HG03095 (cell line): ENCODE data around the gene RETREG3.
"Not testable (repeated sequence)": the region's sequence is repeated elsewhere in the genome, so short reads cannot be mapped to it uniquely, and the experiment has no call there.

Experiments used
- ATAC-seq: cut with Tn5 transposase; IDR thresholded peaks from one replicate; pipeline ENCODE4 v1.9.1; 2021; ENCODE audit warnings: moderate library complexity; ENCODE audit not compliant: unreplicated experiment

RETREG3 gene

DNA sequence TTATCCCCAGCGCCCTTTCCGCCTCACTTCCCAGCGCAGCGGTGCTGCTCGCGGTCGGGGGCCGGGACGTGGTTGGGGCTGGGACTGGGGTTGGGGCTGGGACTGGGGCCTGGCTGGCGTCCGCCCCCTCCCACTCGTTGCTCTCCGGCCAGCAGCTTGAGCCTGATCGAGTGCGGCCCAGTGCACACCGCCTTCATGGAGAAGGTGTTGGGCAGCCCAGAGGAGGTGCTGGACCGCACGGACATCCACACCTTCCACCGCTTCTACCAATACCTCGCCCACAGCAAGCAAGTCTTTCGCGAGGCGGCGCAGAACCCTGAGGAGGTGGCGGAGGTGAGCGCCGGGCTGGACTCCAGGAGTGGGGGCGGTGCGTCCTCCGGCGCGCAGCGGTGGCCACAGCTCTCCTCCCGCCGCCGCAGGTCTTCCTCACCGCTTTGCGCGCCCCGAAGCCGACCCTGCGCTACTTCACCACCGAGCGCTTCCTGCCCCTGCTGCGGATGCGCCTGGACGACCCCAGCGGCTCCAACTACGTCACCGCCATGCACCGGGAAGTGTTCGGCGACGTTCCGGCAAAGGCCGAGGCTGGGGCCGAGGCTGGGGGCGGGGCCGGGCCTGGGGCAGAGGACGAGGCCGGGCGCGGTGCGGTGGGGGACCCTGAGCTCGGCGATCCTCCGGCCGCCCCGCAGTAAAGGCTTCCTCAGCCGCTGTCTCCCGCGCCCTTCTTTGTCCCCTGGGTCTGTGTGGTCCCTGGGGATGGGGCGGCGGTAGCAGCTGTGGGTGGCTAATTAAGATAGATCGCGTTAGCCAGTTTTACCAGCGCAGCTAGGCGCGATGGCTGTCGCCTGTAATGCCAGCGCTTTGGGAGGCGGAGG, 54.7 kb downstream of the RETREG3 start:
- peak; percentile 64 for ATAC-seq

DNA sequence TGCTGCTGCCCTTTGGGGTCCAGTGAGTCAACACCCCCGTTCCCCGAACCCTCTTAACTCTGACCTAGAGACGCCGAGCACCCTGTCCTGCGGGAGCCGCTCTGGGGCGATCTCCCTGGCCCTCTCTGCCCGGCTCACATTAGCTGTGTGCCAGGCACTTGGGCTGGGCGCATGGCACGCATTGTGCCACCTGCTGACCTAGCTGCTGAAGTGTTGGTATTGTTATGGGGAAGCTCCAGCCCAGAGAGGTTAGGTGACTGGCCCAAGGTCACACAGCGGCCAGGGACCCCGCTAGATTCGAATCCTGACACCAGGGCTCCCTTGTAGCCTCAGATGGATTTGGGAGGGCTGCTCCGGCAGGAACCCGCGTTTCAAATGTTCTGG, 55.3 kb downstream of the RETREG3 start:
- ATAC-seq: no peak

GRCh38 chr17:42553161-42553818, 55.9 kb downstream of the RETREG3 start:
- ATAC-seq: no peak

GRCh38 chr17:42552736-42553135, 56.4 kb downstream of the RETREG3 start, which contains the start of gene HSD17B1:
HSD17B1 (plus strand) TSS chr17:42552923; CDS start chr17:42552934, 11 bp downstream.
- ATAC-seq: not testable (repeated sequence)

DNA sequence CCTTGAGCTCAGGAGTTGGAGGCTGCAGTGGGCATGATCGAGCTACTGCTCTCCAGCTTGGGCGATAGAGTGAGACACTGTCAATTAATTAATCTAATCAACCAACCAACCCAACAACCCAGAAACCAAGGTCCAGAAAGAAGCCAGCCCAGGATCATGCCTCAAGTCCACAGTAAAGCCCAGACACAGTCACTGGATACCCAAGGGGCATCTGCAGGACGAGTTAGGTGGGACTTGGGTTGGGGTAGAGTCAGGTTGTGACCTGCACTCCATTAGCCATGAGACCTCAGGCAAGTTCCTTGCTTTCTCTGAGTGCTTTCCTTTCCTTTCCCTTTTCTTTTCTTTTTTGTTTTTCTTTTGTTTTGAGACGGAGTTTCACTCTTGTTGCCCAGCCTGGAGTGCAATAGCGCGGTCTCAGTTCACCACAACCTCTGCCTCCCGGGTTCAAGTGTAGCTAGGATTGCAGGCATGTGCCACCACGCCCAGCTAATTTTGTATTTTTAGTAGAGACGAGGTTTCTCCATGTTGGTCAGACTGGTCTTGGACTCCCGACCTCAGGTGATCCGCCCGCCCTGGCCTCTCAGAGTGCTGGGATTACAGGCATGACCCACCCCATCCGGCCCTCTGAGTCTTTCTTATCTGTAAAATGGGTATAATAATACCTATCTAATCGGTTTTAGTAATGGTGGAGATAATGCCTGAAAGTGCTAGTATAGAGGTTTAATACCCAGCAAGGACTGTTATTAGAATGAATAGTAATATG, 60.0 kb downstream of the RETREG3 start:
- no peak for ATAC-seq

DNA sequence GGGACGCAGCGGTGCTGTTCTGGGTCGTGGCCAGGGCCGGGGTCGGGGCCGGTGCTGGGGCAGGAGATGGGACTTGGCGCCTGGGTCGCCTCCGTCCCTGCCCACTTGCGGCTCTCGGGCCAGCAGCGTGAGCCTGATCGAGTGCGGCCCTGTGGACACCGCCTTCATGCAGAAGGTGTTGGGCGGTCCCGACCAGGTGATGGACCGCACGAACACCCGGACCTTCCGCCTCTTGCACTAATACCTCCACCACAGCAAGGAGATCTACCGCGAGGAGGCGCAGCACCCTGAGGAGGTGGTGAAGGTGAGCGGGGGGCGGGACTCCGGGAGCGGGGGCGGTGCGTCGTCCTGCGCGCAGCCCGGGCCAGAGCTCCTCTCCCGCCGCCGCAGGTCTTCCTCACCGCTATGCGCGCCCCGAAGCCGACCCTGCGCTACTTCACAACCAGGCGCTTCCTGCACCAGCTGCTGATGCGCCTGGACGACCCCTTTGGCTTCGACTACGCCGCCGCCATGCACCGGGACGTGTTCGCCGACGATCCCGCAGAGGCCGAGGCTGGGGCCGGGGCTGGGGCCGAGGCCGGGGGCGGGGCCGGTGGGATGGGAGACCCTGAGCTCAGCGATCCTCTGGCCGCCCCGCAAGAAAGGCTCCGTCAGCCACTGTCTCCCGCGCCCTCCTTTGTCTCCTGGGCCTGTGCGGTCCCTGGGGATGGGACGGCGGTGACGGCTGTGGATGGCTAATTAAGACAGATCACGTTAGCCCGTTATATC, 60.9 kb downstream of the RETREG3 start:
- ATAC-seq: no peak

- no peak for ATAC-seq
Observed at GRCh38 chr17:42547698-42548069, 61.5 kb downstream of the RETREG3 start.

DNA sequence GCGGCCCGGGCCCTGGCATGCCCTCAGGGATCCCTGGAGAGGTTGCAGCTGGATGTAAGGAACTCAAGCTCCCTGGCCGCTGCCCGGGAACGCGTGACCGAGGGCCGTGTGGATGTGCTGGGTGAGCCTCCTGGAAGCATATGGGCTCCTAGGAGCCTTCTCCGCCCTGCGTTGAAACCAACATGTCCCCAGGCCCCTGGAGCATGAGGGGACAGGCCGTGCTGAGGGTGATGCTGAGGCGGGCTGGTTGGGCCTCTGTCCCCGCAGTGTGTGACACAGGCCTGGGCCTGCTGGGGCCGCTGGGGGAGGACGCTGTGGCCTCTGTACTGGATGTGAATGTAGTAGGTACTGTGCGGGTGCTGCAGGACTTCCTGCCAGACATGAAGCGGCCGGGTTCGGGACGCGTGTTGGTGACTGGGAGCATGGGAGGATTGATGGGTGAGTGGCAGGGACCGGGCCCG, 62.1 kb downstream of the RETREG3 start:
- ATAC-seq: no peak

DNA sequence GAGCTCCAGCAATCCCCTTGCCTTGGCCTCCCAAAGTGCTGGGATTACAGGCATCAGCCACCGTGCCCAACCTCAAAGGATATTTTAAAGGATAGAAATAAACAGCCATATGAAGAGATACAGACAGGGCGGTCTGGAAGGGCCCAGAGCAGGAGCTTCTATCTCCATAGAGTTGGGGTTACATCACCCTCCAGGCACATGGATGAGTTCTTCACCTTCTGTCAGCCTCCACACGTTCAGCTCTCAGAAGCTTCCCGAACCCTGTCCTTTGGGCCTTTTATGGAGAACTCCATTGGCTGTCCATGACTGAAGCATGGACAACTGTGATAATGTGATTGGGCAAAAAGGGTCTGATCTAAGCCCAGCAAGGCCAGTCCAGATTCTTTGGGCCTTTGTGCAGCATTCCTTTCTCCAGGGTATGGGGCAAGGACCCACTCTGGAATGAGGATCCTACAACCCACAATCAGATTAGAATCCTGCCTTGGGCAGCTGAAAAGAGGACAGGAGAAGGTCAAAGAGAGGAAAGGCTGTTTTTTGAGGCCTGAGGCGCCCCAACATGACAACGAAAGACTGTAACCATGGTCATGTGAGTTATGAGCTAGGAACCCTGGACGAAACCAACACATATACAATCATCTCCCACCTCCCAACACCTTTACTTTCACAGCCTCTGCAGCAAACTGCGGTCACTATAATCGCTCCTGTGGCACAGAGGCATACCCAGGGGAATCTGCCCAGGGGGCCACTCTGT, 63.2 kb downstream of the RETREG3 start:
- not testable (repeated sequence) for ATAC-seq

- no peak for ATAC-seq
Observed at GRCh38 chr17:42544874-42545283, 64.3 kb downstream of the RETREG3 start.

DNA sequence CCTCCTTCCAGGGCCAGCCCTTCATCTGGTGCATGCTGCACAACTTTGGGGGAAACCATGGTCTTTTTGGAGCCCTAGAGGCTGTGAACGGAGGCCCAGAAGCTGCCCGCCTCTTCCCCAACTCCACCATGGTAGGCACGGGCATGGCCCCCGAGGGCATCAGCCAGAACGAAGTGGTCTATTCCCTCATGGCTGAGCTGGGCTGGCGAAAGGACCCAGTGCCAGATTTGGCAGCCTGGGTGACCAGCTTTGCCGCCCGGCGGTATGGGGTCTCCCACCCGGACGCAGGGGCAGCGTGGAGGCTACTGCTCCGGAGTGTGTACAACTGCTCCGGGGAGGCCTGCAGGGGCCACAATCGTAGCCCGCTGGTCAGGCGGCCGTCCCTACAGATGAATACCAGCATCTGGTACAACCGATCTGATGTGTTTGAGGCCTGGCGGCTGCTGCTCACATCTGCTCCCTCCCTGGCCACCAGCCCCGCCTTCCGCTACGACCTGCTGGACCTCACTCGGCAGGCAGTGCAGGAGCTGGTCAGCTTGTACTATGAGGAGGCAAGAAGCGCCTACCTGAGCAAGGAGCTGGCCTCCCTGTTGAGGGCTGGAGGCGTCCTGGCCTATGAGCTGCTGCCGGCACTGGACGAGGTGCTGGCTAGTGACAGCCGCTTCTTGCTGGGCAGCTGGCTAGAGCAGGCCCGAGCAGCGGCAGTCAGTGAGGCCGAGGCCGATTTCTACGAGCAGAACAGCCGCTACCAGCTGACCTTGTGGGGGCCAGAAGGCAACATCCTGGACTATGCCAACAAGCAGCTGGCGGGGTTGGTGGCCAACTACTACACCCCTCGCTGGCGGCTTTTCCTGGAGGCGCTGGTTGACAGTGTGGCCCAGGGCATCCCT, 65.7 kb downstream of the RETREG3 start:
- no peak for ATAC-seq

- ATAC-seq: no peak
Observed at GRCh38 chr17:42541041-42541833, 67.9 kb downstream of the RETREG3 start.

DNA sequence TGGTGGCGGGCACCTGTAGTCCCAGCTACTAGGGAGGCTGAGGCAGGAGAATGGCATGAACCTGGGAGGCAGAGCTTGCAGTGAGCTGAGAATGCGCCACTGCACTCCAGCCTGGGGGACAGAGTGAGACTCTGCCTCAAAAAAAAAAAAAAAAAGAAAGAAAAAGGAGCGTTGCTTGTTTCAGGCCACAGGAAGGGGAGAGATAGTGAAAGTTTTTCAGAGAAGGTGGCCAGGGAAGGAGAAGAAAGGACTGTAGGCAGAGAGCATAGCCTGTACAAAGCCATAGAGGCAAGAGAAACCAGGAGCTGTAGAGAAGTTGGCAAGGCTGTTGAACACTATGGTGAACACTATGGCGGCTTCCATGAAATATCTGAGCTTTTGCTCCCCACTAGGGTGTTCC, 68.6 kb downstream of the RETREG3 start:
- not testable (repeated sequence) for ATAC-seq

DNA sequence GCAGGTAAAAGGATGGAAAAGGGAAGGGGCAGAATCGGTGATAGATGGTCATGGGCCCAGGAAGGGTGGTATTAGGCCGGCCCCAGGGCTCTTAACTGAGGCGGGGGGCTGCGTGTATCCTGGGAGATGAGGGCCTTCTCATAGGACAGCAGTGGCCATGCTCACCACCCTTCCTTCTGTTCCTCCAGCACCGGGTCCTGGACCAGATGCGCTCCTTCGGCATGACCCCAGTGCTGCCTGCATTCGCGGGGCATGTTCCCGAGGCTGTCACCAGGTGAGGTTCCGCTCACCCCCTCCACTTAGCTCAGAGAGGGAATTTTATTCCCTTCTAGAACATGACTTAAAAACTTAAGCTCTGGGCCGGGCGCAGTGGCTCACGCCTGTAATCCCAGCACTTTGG, 70.7 kb downstream of the RETREG3 start:
- ATAC-seq: no peak

- ATAC-seq: no peak
Observed at GRCh38 chr17:42537826-42538451, 71.2 kb downstream of the RETREG3 start.

GRCh38 chr17:42537156-42537805, 71.9 kb downstream of the RETREG3 start:
- no peak for ATAC-seq
